ENCODE data around the gene EXOSC2.

DNA sequence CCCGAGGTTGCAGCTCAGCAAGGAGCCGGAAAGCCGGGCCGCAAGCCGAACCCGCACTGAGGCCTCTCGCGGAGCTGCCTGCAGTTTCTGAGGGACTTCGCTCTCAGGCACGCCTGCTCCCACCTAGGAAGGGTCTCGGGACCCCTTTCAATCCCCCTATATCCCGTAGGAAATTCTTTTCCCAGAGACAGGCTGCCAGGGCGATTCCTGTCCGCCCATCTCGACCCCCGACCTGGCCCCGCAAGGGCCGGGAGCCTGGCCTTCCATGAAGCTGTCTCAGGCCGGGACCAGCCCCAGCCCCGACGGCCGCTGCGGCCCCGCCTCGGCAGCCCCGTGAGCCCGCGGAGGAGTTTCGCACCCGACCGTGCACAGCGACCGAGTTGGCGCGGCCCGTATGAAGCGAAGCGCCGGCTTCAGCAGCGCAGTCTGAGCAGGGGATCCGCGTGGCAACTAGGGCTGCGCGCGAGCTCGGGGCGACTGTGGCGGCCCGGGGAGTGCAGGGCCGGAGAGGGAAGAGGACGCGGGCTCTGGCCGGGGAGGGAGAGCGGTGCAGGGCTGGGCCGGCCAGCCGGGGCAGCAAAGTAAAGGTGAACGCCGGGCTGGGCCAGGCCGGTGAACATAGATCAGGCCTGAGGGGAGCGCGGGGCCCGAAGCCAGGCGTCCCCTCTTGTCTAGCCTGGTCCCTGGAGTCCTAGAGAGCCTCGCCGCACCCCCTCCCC, 30.2 kb upstream of the EXOSC2 start:
- TF ChIP-seq, protein P1, sequence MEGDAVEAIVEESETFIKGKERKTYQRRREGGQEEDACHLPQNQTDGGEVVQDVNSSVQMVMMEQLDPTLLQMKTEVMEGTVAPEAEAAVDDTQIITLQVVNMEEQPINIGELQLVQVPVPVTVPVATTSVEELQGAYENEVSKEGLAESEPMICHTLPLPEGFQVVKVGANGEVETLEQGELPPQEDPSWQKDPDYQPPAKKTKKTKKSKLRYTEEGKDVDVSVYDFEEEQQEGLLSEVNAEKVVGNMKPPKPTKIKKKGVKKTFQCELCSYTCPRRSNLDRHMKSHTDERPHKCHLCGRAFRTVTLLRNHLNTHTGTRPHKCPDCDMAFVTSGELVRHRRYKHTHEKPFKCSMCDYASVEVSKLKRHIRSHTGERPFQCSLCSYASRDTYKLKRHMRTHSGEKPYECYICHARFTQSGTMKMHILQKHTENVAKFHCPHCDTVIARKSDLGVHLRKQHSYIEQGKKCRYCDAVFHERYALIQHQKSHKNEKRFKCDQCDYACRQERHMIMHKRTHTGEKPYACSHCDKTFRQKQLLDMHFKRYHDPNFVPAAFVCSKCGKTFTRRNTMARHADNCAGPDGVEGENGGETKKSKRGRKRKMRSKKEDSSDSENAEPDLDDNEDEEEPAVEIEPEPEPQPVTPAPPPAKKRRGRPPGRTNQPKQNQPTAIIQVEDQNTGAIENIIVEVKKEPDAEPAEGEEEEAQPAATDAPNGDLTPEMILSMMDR (IDR thresholded peaks at IDR 0.05; ENCODE audit: low read depth, low read length): no peak
- no peak for TF ChIP-seq EZH2phosphoT487 (IDR thresholded peaks at IDR 0.05; ENCODE audit: low read depth)
